Measurements from ENCODE around the gene EPHA1. TPM values are rescaled to one million over a fixed set of nuclear protein-coding genes. Genes with fewer than 3 reads are reported as not detected.

The EPHA1 gene
- total and polyA plus RNA-seq, 2 experiments from 2014 or later: 60.7 to 154 TPM

DNA sequence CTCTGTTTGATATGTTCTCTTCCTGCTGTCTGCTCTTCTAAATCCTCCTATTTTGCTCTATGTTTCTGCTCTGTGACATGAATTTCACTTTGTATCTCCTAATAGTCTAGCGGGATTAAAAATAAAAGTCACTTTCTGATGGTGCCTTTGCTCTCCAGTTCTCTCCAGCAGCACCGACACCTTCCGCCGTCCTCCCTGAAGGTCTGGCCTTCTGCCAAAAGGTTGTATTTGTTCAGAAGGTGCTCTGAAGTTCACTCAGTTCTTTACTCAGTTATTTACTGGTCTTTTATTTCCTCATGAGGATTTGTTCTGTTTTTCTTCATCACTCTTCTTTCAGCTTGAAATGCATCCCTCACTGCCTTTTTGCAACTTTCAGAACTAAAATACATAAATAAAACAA is 11.2 kb upstream of the EPHA1 start:
- H3K27me3 Mint-ChIP-seq (ENCODE audit: insufficient read depth, low read depth, poor library complexity): peaks cover 9% of the 10 kb centered on the region
- Histone ChIP-seq H3K27ac (ENCODE audit: low read depth) (no peak overlapping the region), H3K4me2 (no peak overlapping the region), H3F3A (replicated peaks; ENCODE audit: low read depth) (no peaks in the 10 kb centered on the region), H3K36me3 (ENCODE audit: insufficient read depth) (0 out of 2 replicates have a peak, but pooled peaks cover 9% of the 10 kb centered on the region), H2AFZ (no peak overlapping the region), H3K4me1 (ENCODE audit: insufficient read depth) (peaks cover 26% of the 10 kb centered on the region), H3K79me2 (replicated peaks; ENCODE audit: insufficient read depth) (no peaks in the 10 kb centered on the region), H3K27me3 (ENCODE audit: insufficient read depth) (no peaks in the 10 kb centered on the region), H3K9me2 (ENCODE audit: insufficient read depth) (0 out of 2 replicates have a peak, but pooled peaks cover 3% of the 10 kb centered on the region), H3K4me3 (no peak overlapping the region), H4K20me1 (replicated peaks; ENCODE audit: insufficient read depth) (no peaks in the 10 kb centered on the region)
- H3K9me3 Mint-ChIP-seq: peaks cover 37% of the 10 kb centered on the region
- TF ChIP-seq STAT1 (IDR thresholded peaks at IDR 0.05; ENCODE audit: unreplicated experiment): no peak
- H3K4me1 Mint-ChIP-seq: peaks cover 37% of the 10 kb centered on the region
- ATAC-seq (no peak), DNase-seq (ENCODE audit: low spot score) (no peak)
- H3K36me3 Mint-ChIP-seq (ENCODE audit: low read depth): peaks cover 56% of the 10 kb centered on the region
- no peak overlapping the region for H3K27ac Mint-ChIP-seq
- H3K4me3 Mint-ChIP-seq: no peak overlapping the region

DNA sequence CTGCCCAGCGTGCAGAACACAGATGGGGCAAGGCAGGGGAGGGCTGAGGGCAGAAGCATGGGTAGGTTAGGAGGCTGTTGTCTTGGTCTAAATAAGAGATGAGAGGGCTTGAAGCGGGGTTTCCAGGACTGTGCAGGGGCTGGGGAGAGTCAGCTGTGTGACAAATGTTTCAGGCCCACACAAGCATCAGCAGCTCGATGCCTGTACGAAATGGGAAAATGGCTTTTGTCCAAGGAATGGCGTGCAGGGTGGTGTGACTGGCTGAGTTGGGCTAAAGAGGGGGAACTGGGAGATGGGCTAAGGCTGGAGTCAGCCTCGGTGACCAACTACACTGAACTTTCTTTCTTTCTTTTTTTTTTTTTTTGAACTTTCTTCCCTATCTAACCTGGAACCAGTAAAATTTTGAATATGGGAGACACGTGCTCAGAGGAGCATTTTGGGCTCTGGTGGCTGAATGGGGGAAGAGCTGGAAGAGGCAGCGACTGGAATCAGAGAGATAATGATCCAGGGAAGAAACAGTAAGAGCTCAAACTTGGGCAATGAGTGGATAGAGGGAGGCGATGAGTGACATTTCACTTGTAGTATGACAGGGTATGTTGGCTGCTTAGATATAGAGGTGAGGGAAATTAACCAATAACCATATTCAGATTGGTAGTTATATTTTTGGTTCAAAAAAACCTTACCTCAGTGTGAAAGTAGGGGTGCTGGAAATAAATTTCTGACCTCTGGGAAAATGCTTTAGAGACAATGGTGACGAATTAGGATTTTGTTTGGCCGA is 10.2 kb upstream of the EPHA1 start:
- H3K27ac Mint-ChIP-seq: 0 out of 2 replicates have a peak overlapping the region, but pooled peaks have one; percentile 7
- TF ChIP-seq STAT1 (IDR thresholded peaks at IDR 0.05; ENCODE audit: unreplicated experiment): no peak
- no peak for TF ChIP-seq EZH2 (IDR thresholded peaks at IDR 0.05; ENCODE audit: low read depth, unreplicated experiment)
- no peak for TF ChIP-seq ZNF114 (CRISPR knock-in tag; IDR thresholded peaks at IDR 0.05)
- TF ChIP-seq NANOG (IDR thresholded peaks at IDR 0.05; ENCODE audit: borderline replicate concordance): no peak
- no peak for TF ChIP-seq ZNF331 (CRISPR knock-in tag; IDR thresholded peaks at IDR 0.05; ENCODE audit: low read depth)
- no peak for TF ChIP-seq EZH2phosphoT487 (IDR thresholded peaks at IDR 0.05; ENCODE audit: unreplicated experiment)
- TF ChIP-seq, protein P1, sequence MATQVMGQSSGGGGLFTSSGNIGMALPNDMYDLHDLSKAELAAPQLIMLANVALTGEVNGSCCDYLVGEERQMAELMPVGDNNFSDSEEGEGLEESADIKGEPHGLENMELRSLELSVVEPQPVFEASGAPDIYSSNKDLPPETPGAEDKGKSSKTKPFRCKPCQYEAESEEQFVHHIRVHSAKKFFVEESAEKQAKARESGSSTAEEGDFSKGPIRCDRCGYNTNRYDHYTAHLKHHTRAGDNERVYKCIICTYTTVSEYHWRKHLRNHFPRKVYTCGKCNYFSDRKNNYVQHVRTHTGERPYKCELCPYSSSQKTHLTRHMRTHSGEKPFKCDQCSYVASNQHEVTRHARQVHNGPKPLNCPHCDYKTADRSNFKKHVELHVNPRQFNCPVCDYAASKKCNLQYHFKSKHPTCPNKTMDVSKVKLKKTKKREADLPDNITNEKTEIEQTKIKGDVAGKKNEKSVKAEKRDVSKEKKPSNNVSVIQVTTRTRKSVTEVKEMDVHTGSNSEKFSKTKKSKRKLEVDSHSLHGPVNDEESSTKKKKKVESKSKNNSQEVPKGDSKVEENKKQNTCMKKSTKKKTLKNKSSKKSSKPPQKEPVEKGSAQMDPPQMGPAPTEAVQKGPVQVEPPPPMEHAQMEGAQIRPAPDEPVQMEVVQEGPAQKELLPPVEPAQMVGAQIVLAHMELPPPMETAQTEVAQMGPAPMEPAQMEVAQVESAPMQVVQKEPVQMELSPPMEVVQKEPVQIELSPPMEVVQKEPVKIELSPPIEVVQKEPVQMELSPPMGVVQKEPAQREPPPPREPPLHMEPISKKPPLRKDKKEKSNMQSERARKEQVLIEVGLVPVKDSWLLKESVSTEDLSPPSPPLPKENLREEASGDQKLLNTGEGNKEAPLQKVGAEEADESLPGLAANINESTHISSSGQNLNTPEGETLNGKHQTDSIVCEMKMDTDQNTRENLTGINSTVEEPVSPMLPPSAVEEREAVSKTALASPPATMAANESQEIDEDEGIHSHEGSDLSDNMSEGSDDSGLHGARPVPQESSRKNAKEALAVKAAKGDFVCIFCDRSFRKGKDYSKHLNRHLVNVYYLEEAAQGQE (IDR thresholded peaks at IDR 0.05; ENCODE audit: unreplicated experiment): no peak
- TF ChIP-seq, protein P2, sequence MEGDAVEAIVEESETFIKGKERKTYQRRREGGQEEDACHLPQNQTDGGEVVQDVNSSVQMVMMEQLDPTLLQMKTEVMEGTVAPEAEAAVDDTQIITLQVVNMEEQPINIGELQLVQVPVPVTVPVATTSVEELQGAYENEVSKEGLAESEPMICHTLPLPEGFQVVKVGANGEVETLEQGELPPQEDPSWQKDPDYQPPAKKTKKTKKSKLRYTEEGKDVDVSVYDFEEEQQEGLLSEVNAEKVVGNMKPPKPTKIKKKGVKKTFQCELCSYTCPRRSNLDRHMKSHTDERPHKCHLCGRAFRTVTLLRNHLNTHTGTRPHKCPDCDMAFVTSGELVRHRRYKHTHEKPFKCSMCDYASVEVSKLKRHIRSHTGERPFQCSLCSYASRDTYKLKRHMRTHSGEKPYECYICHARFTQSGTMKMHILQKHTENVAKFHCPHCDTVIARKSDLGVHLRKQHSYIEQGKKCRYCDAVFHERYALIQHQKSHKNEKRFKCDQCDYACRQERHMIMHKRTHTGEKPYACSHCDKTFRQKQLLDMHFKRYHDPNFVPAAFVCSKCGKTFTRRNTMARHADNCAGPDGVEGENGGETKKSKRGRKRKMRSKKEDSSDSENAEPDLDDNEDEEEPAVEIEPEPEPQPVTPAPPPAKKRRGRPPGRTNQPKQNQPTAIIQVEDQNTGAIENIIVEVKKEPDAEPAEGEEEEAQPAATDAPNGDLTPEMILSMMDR (conservative IDR thresholded peaks at IDR 0.05; ENCODE audit: low read depth in 2 of 2): no peak
- no peak for TF ChIP-seq POLR2AphosphoS5 (IDR thresholded peaks at IDR 0.05; ENCODE audit: low read depth)
- no peak for TF ChIP-seq CREB1 (CRISPR knock-in tag; IDR thresholded peaks at IDR 0.05; ENCODE audit: low read depth)
- no peak for TF ChIP-seq JUNB (IDR thresholded peaks at IDR 0.05; ENCODE audit: unreplicated experiment)
- peak overlapping the region; percentile 40; the same call in 1 of the 2 replicates for H3K4me2 ChIP-seq
- H3K27me3 ChIP-seq (ENCODE audit: insufficient read depth): no peaks in the 10 kb centered on the region
- H3K36me3 Mint-ChIP-seq (ENCODE audit: low read depth): peaks cover 54% of the 10 kb centered on the region
- 0 out of 2 replicates have a peak overlapping the region, but pooled peaks have one; percentile 40 for H2AFZ ChIP-seq
- 0 out of 2 replicates have a peak, but pooled peaks cover 3% of the 10 kb centered on the region for H3K9me2 ChIP-seq (ENCODE audit: insufficient read depth)
- no peaks in the 10 kb centered on the region for H3F3A ChIP-seq (replicated peaks; ENCODE audit: low read depth)
- peaks cover 9% of the 10 kb centered on the region for H3K27me3 Mint-ChIP-seq (ENCODE audit: insufficient read depth, low read depth, poor library complexity)
- H3K4me3 Mint-ChIP-seq: no peak overlapping the region
- H3K27ac ChIP-seq (ENCODE audit: low read depth): no peak overlapping the region
- H3K79me2 ChIP-seq (replicated peaks; ENCODE audit: insufficient read depth): no peaks in the 10 kb centered on the region
- no peaks in the 10 kb centered on the region for H4K20me1 ChIP-seq (replicated peaks; ENCODE audit: insufficient read depth)
- peaks cover 32% of the 10 kb centered on the region for H3K4me1 ChIP-seq (ENCODE audit: insufficient read depth)
- H3K36me3 ChIP-seq (ENCODE audit: insufficient read depth): 0 out of 2 replicates have a peak, but pooled peaks cover 9% of the 10 kb centered on the region
- ATAC-seq (no peak), DNase-seq (ENCODE audit: low spot score) (no peak)
- peaks cover 43% of the 10 kb centered on the region for H3K4me1 Mint-ChIP-seq
- H3K9me3 Mint-ChIP-seq: peaks cover 35% of the 10 kb centered on the region
- H3K4me3 ChIP-seq: no peak overlapping the region

Data from GM23338 (cell line).